ENCODE results near the gene HSPA12B. TPM values are rescaled to one million over a fixed set of nuclear protein-coding genes. Genes with fewer than 3 reads are reported as not detected.

The HSPA12B gene
- total and polyA plus RNA-seq, 2 of the 8 experiments (the other 6 are each of a cell fraction or from before 2014, with no cell fraction given), result 2.2 to 4.3 TPM

DNA sequence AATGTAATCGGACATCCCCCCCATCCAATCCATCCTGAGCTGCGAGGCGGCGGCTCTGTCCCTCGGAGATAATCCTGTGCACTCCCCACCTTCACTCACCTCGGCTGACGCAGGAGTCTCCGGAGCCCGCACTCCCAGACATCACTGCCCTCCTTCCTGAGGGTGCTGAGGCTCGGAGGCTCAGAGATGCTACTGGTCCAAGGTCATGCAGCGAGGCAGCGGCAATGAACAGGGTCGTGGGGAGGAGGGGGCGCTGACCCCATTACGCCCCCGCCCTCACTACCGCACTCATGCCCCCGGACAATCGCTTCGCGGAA, 34.6 kb downstream of the HSPA12B start:
- Histone ChIP-seq H2BK12ac (ENCODE audit: low read depth, low read length) (0 out of 2 replicates have a peak overlapping the region, but pooled peaks have one; percentile 27), H4K5ac (ENCODE audit: insufficient read length, low read depth, low read length) (no peak overlapping the region), H3K4me2 (ENCODE audit: insufficient read depth in 1 of 2, low read depth in 2 of 2, low read length in 2 of 2) (peak overlapping the region; percentile 79 to 99), H3K4ac (replicated peaks; ENCODE audit: insufficient read length, low read depth, low read length) (no peak overlapping the region), H3K79me1 (ENCODE audit: low read depth, low read length) (peaks cover 14% of the 10 kb centered on the region), H3K27ac (ENCODE audit: low read depth, low read length) (no peak overlapping the region), H3K23me2 (ENCODE audit: low read depth, low read length) (peaks cover 12% of the 10 kb centered on the region; the same call in 1 of the 2 replicates), H3K79me2 (ENCODE audit: control insufficient read depth in 1 of 2, insufficient read depth in 2 of 2, low read length in 2 of 2) (peaks cover 0 to 25% of the 10 kb centered on the region in 2 experiments; a peak in 1 of 4 replicates), H3K27me3 (replicated peaks in 1 of 4; ENCODE audit: control insufficient read depth in 3 of 4, extremely low read depth in 1 of 4, insufficient read depth in 3 of 4, low read length in 3 of 4) (no peaks in the 10 kb centered on the region), H3K18ac (ENCODE audit: extremely low read depth, low read length) (peak overlapping the region; percentile 93; the same call in 1 of the 2 replicates), H2BK15ac (ENCODE audit: low read length) (0 out of 2 replicates have a peak overlapping the region, but pooled peaks have one; percentile 16), H4K20me1 (replicated peaks in 1 of 2; ENCODE audit: control insufficient read depth in 1 of 2, insufficient read depth in 2 of 2, low read length in 2 of 2) (peaks cover 0 to 7% of the 10 kb centered on the region in 2 experiments), H3K9ac (replicated peaks in 1 of 4; ENCODE audit: extremely low read depth in 1 of 4, low read depth in 3 of 4, low read length in 3 of 4) (peak overlapping the region; percentile 52 to 68 (median 60)), H2BK20ac (ENCODE audit: low read length) (no peak overlapping the region), H3K9me3 (ENCODE audit: insufficient read depth in 2 of 2, low read depth in 1 of 2, low read length in 1 of 2) (no peaks in the 10 kb centered on the region), H4K8ac (ENCODE audit: extremely low read depth, insufficient read depth, low read length) (peak overlapping the region; percentile 74; the same call in 1 of the 2 replicates), H2AFZ (ENCODE audit: low read length) (0 out of 2 replicates have a peak overlapping the region, but pooled peaks have one; percentile 25), H3K4me1 (replicated peaks in 1 of 4; ENCODE audit: control insufficient read depth in 3 of 4, insufficient read depth in 4 of 4, low read length in 3 of 4) (peaks cover 3 to 15% (median 6%) of the 10 kb centered on the region in 4 experiments; a peak in 6 of 7 replicates), H3K14ac (ENCODE audit: insufficient read length) (no peak overlapping the region), H2BK5ac (ENCODE audit: low read depth, low read length) (no peak overlapping the region), H3K4me3 (ENCODE audit: extremely low read depth in 1 of 4, insufficient read depth in 2 of 4, low read depth in 3 of 4, low read length in 4 of 4) (peak overlapping the region; percentile 74 to 94 (median 88)), H3K56ac (replicated peaks; ENCODE audit: insufficient read length, low read depth, low read length) (no peak overlapping the region), H3K23ac (ENCODE audit: insufficient read length) (no peak overlapping the region), H3K36me3 (ENCODE audit: control insufficient read depth in 2 of 4, insufficient read depth in 4 of 4, low read length in 3 of 4) (no peaks in the 10 kb centered on the region), H4K91ac (replicated peaks; ENCODE audit: insufficient read length, low read length) (peak overlapping the region; percentile 85), H2BK120ac (replicated peaks; ENCODE audit: low read depth, low read length) (no peak overlapping the region), H2AK5ac (ENCODE audit: low read depth, low read length) (no peak overlapping the region)
- TF ChIP-seq TAF1 (IDR thresholded peaks at IDR 0.05; ENCODE audit: low read depth, low read length) (0 out of 2 replicates have a peak, but pooled peaks have one; percentile 7), SIX5 (IDR thresholded peaks at IDR 0.05; ENCODE audit: low read depth, low read length) (no peak), HDAC2 (IDR thresholded peaks at IDR 0.05; ENCODE audit: borderline replicate concordance in 1 of 2, low read depth in 2 of 2, low read length in 2 of 2) (0 out of 4 replicates have a peak, but pooled peaks of 1 of the 2 experiments have one; percentile 48), SAP30 (IDR thresholded peaks at IDR 0.05; ENCODE audit: insufficient read depth, insufficient replicate concordance, low read length) (peak; percentile 82), CBX8 (IDR thresholded peaks at IDR 0.05; ENCODE audit: borderline replicate concordance, low read depth, low read length) (no peak)
- FAIRE-seq, result no peak
- 2% methylated on average over 21 of the region's 21 CpGs; no CpG with 5 or more reads in 1 of the 2 experiments for WGBS, 2 experiments (ENCODE audit: extremely low coverage in 1 of 2, insufficient coverage in 1 of 2, insufficient read length in 1 of 2, insufficient replicate concordance in 2 of 2, low coverage in 1 of 2, low lambda C conversion rate in 2 of 2, missing lambda C conversion rate in 1 of 2)
- ChIA-PET CTCF (ENCODE audit: partially characterized antibody) (interaction anchor here (0.5 to 14.2 kb wide), 9 partner anchors 11 to 121 kb away, joined by 3 to 277 read pairs (median 4); partner anchors contain the start of gene AP5S1), POLR2A (ENCODE audit: partially characterized antibody) (interaction anchor here (0.7 to 3.2 kb wide), 10 partner anchors 9 to 512 kb away, joined by 3 to 42 read pairs (median 8); no protein-coding TSS in a partner anchor)
- DNase-seq (ENCODE audit: low read depth in 1 of 2, low spot score in 2 of 2), result no peak

All from H1 (cell line).